Mesodermal cell (in vitro differentiated cells): ENCODE results near the gene RRP8. TPM values are rescaled to one million over a fixed set of nuclear protein-coding genes. Genes with fewer than 3 reads are reported as not detected.

Experiments used
- H3K27ac ChIP-seq: 2 replicates; pipeline ENCODE4 v1.7.0; 2013; ENCODE audit warnings: mild to moderate bottlenecking, low read depth, low read length, moderate library complexity; ENCODE audit not compliant: severe bottlenecking
- H3K36me3 ChIP-seq: 2 replicates; pipeline ENCODE4 v1.7.1; 2013; ENCODE audit warnings: mild to moderate bottlenecking, low read length, moderate library complexity; ENCODE audit not compliant: control insufficient read depth, insufficient read depth
- H3K4me1 ChIP-seq: one replicate; pipeline ENCODE4 v1.7.1; 2013; ENCODE audit warnings: mild to moderate bottlenecking, low read length; ENCODE audit not compliant: insufficient read depth, control insufficient read depth, poor library complexity, severe bottlenecking
- H3K4me3 ChIP-seq: 2 replicates; pipeline ENCODE4 v1.7.0; 2013; ENCODE audit warnings: low read length, control low read depth, mild to moderate bottlenecking; ENCODE audit not compliant: insufficient read depth, poor library complexity, severe bottlenecking; ENCODE audit errors: extremely low read depth
- H3K9me3 ChIP-seq: 2 replicates; pipeline ENCODE4 v1.7.1; 2013; ENCODE audit warnings: mild to moderate bottlenecking, low read length, moderate library complexity; ENCODE audit not compliant: control insufficient read depth
- WGBS, 2 experiments: methylation state at CpG; one replicate each; pipeline ENCODE4 v1.1.5; 2013; ENCODE audit warnings: missing lambda C conversion rate in 2 of 2; ENCODE audit not compliant: insufficient coverage in 2 of 2; 5-methylcytosine and 5-hydroxymethylcytosine counted together
- polyA plus RNA-seq, 2 experiments: library from polyadenylated mRNA; stranded (reverse); fragments of 50-300 nt; gene quantifications; one replicate each; pipeline ENCODE4 v1.2.3, GENCODE V29; 2013

RRP8 gene
- polyA plus RNA-seq (2013, experiment 1 of 2), result 13.1 TPM
- 12.7 TPM for polyA plus RNA-seq (2013, experiment 2 of 2)

GRCh38 chr11:6603287-6604080 is at the start of gene RRP8, which contains the start of gene ILK:
RRP8 (minus strand) TSS chr11:6603616; CDS start chr11:6603502, 114 bp downstream.
ILK (plus strand) TSS chr11:6603774; CDS start chr11:6604272, 498 bp downstream.
- 0 to 1% methylated on average over 50 to 53 of the region's 72 CpGs for WGBS, 2 experiments
- Histone ChIP-seq H3K27ac (peak within 1 kb of the TSS; percentile 87), H3K36me3 (peaks cover 66% of the 10 kb centered on the region), H3K4me1 (peaks cover 33% of the 10 kb centered on the region), H3K9me3 (no peaks in the 10 kb centered on the region), H3K4me3 (peak within 1 kb of the TSS; percentile 97)

- H3K4me3 ChIP-seq, result no peak overlapping the region
- H3K36me3 ChIP-seq, result peaks cover 25% of the 10 kb centered on the region
- WGBS, 2 experiments, result 100% methylated on average over 1 of the region's 1 CpG
- no peaks in the 10 kb centered on the region for H3K9me3 ChIP-seq
- peaks cover 25% of the 10 kb centered on the region for H3K4me1 ChIP-seq
- no peak overlapping the region for H3K27ac ChIP-seq
These were observed 49.7 kb upstream of the RRP8 start for GRCh38 chr11:6653097-6653496.

- H3K4me3 ChIP-seq, result no peak overlapping the region
- no peak overlapping the region for H3K27ac ChIP-seq
- H3K4me1 ChIP-seq, result peaks cover 30% of the 10 kb centered on the region
- peaks cover 25% of the 10 kb centered on the region for H3K36me3 ChIP-seq
- 69 to 86% methylated on average over 2 to 3 of the region's 3 CpGs for WGBS, 2 experiments
- no peaks in the 10 kb centered on the region for H3K9me3 ChIP-seq
These were observed 48.8 kb upstream of the RRP8 start for GRCh38 chr11:6652182-6652581.

GRCh38 chr11:6650980-6651379 is 47.6 kb upstream of the RRP8 start:
- H3K36me3 ChIP-seq, result peaks cover 25% of the 10 kb centered on the region
- no peaks in the 10 kb centered on the region for H3K9me3 ChIP-seq
- WGBS, 2 experiments, result 82 to 84% methylated on average over 6 of the region's 6 CpGs
- no peak overlapping the region for H3K27ac ChIP-seq
- H3K4me3 ChIP-seq, result no peak overlapping the region
- peaks cover 27% of the 10 kb centered on the region for H3K4me1 ChIP-seq

GRCh38 chr11:6650104-6650503 is 46.7 kb upstream of the RRP8 start:
- Histone ChIP-seq H3K4me3 (no peak overlapping the region), H3K27ac (no peak overlapping the region), H3K4me1 (peaks cover 27% of the 10 kb centered on the region), H3K36me3 (peaks cover 30% of the 10 kb centered on the region), H3K9me3 (no peaks in the 10 kb centered on the region)

GRCh38 chr11:6648501-6648900 is 45.1 kb upstream of the RRP8 start:
- H3K4me1 ChIP-seq, result peaks cover 25% of the 10 kb centered on the region
- peaks cover 41% of the 10 kb centered on the region for H3K36me3 ChIP-seq
- H3K27ac ChIP-seq, result no peak overlapping the region
- 80% methylated on average over 1 of the region's 1 CpG for WGBS, 2 experiments
- no peak overlapping the region for H3K4me3 ChIP-seq
- H3K9me3 ChIP-seq, result no peaks in the 10 kb centered on the region

GRCh38 chr11:6647836-6648235 is 44.4 kb upstream of the RRP8 start:
- Histone ChIP-seq H3K9me3 (no peaks in the 10 kb centered on the region), H3K36me3 (peaks cover 37% of the 10 kb centered on the region), H3K27ac (no peak overlapping the region), H3K4me3 (no peak overlapping the region), H3K4me1 (peaks cover 31% of the 10 kb centered on the region)
- WGBS, 2 experiments, result 90 to 100% methylated on average over 2 of the region's 2 CpGs

- WGBS, 2 experiments, result 71 to 72% methylated on average over 7 to 8 of the region's 9 CpGs
- H3K9me3 ChIP-seq, result no peaks in the 10 kb centered on the region
- peak overlapping the region; percentile 20 for H3K27ac ChIP-seq
- no peak overlapping the region for H3K4me3 ChIP-seq
- peaks cover 34% of the 10 kb centered on the region for H3K36me3 ChIP-seq
- peaks cover 29% of the 10 kb centered on the region for H3K4me1 ChIP-seq
These were observed 43.7 kb upstream of the RRP8 start for GRCh38 chr11:6646918-6647679.

- Histone ChIP-seq H3K27ac (peak overlapping the region; percentile 20), H3K4me3 (no peak overlapping the region)
- WGBS, 2 experiments, result no CpG with 5 or more reads among the region's 3 CpGs
These were observed 43.1 kb upstream of the RRP8 start for GRCh38 chr11:6646576-6646917.

GRCh38 chr11:6646071-6646470 is 42.7 kb upstream of the RRP8 start:
- Histone ChIP-seq H3K4me1 (peaks cover 21% of the 10 kb centered on the region), H3K27ac (no peak overlapping the region), H3K4me3 (no peak overlapping the region), H3K9me3 (no peaks in the 10 kb centered on the region), H3K36me3 (peaks cover 42% of the 10 kb centered on the region)
- 95 to 98% methylated on average over 12 of the region's 12 CpGs for WGBS, 2 experiments

More at GRCh38 chr11:6646576-6646917, 43.1 kb upstream of the RRP8 start:
- Histone ChIP-seq H3K36me3 (peaks cover 39% of the 10 kb centered on the region), H3K4me1 (peaks cover 24% of the 10 kb centered on the region), H3K9me3 (no peaks in the 10 kb centered on the region)

- H3K36me3 ChIP-seq, result peaks cover 57% of the 10 kb centered on the region
- no peak overlapping the region for H3K27ac ChIP-seq
- H3K4me3 ChIP-seq, result no peak overlapping the region
- WGBS, 2 experiments, result 87 to 93% methylated on average over 6 to 7 of the region's 7 CpGs
- peaks cover 22% of the 10 kb centered on the region for H3K4me1 ChIP-seq
- H3K9me3 ChIP-seq, result no peaks in the 10 kb centered on the region
These were observed 39.5 kb upstream of the RRP8 start for GRCh38 chr11:6642957-6643356.
